GM19395 (cell line): ENCODE measurements around the gene IP6K3.

Experiments used
- ATAC-seq: cut with Tn5 transposase; IDR thresholded peaks from one replicate; pipeline ENCODE4 v1.9.1; 2021; ENCODE audit warnings: mild to moderate bottlenecking, moderate library complexity; ENCODE audit not compliant: unreplicated experiment

IP6K3 gene, protein sequence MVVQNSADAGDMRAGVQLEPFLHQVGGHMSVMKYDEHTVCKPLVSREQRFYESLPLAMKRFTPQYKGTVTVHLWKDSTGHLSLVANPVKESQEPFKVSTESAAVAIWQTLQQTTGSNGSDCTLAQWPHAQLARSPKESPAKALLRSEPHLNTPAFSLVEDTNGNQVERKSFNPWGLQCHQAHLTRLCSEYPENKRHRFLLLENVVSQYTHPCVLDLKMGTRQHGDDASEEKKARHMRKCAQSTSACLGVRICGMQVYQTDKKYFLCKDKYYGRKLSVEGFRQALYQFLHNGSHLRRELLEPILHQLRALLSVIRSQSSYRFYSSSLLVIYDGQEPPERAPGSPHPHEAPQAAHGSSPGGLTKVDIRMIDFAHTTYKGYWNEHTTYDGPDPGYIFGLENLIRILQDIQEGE

GRCh38 chr6:33746651-33747100 lies at the start of gene IP6K3:
Gene IP6K3, minus strand, starts transcription at chr6:33746905. Its CDS starts 11,429 bp downstream, at chr6:33735476.
- ATAC-seq: no peak

GRCh38 chr6:33794910-33795623 lies 48.4 kb upstream of the IP6K3 start:
- ATAC-seq: no peak

GRCh38 chr6:33792981-33793380 lies 46.3 kb upstream of the IP6K3 start:
- ATAC-seq: no peak

DNA sequence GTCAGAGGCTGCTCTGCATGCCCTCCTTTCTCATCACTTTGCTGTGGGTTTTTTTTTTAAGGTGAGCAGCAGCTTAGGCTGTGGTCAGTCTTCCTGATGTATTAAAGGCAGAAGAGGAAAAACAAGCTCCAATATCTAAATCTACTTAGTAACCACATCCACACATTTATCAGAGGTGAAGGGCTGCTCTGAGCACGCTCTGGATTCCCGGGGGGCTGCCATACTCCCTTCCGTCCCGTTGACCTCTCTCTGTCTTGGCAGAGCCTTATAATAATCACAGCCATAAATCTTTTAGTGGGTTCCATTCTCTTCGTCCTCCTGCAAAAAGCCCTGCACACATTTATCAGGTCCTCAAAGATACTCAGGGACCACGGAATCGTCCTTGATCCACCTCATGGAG lies 44.9 kb upstream of the IP6K3 start:
- no peak for ATAC-seq

GRCh38 chr6:33790910-33791309 lies 44.2 kb upstream of the IP6K3 start:
- no peak for ATAC-seq

DNA sequence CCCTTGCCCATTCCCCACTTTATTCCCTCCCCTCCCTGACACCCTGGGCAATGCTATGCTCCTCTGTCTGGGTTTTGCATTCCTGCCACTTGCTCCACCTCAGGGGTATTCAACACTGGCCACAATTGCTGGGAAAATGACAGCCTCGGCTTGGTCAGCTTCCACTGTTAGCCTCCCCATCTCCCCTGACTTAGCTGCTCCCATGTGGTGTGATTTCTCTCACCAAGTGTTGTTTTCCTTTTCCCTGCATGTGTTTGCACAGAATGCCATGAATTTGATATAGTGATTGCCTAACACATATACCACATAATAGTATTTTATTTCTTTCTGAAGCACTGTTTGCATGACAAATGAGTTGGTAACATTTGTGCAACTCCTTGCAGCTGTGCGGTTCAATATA lies 43.7 kb upstream of the IP6K3 start:
- no peak for ATAC-seq

- ATAC-seq: no peak
These were observed 42.8 kb upstream of the IP6K3 start for GRCh38 chr6:33789550-33789895.

- peak; percentile 85 for ATAC-seq
These were observed 42.2 kb upstream of the IP6K3 start, which contains the start of gene LEMD2 for GRCh38 chr6:33788694-33789549. Gene LEMD2, minus strand, starts transcription at chr6:33789130. Its CDS starts 14 bp downstream, at chr6:33789116.

DNA sequence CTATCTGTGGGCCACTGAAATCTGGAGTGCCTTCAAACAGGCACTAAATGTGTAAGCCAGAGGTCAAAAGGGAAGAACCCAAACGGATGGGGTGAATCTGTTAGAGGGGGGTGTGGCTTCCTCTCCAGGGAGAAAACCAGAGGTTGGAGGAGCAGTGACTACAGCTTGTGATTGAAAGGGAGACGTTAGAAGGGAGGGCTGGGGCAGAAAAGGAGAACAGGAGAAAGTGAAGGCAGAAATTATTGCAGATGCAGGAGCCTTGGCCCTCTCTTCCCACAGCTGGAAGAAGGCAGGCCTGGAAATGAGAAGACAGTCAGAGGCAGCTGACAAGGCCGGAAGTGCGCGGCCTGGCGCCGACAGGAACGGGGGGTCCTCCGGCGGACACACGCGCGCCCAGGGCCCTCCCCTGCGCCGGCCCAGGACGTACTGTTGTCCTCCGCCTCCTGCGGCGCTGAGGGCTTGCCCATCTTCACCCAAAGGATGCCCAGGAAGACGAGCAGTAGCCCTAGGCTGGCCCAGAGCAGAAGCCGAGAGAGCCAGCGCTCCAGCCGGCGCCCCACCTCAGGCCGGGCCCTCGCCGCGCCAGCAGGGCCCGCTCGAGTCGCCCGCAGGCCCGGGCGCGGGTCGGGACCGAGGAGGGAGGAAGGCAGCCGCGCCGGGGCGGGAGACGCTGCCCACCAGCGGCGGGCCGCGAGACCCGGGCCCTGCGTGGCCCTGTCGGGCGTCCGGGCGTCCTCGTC lies 41.4 kb upstream of the IP6K3 start:
- ATAC-seq: peak; percentile 62

GRCh38 chr6:33787346-33787953 lies 40.7 kb upstream of the IP6K3 start:
- no peak for ATAC-seq

- no peak for ATAC-seq
These were observed 40.0 kb upstream of the IP6K3 start for GRCh38 chr6:33786736-33787135.

GRCh38 chr6:33785778-33786177 lies 39.1 kb upstream of the IP6K3 start:
- no peak for ATAC-seq

GRCh38 chr6:33784787-33785186 lies 38.1 kb upstream of the IP6K3 start:
- ATAC-seq: no peak

DNA sequence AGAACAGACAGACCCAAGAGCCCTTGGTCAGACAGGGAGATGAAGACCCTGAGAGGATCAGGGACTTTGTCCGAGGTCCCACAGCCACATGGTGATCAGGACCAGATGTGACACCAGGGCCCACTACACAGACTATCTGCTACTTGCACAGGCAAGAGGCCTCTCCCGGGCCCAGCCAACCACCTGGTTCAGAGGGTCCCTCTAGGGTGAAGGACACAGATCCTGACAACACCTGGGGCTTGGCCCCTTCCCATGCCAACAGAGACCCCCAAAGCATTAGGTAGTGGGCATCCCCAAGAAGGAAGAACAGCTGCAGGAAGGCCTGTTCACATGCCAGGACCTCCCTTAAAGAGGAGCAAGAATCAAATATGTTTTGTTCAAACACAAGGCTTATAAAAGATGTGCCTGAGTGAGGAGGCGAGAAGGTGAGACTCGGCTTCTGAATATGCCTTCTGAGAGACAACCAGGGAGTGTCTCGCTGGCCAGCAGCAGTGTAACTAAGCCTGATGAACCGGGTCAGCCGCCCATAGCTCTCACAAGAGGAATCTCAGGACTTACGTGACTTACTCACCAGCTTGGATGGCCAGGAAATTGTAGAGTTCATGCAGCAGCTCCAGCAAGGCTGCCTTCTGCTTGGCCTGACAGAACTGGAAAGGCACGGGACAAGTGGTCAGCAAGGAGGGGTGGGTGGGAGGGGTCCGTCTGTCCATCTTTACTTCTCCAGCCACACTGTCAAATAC lies 37.2 kb upstream of the IP6K3 start:
- no peak for ATAC-seq

DNA sequence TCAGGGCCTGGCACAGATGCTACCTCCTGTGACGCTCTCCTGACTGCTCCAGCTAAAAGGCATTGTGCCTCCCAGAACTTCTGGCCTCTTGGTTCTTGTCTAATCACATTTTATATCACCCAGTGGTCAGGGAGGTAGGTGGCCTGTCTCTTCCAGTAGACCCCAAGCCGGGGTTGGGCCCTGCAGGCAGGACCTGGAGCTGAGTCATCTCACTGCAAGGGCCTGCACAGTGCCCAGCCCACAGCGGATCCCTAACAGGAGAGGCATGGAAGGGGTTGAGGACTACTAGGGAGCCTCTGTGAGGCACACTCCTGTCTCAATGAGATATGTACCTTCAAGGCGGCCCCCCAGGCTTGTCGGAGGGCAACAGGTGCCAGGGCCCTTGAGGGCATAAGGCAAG lies 35.9 kb upstream of the IP6K3 start:
- no peak for ATAC-seq

DNA sequence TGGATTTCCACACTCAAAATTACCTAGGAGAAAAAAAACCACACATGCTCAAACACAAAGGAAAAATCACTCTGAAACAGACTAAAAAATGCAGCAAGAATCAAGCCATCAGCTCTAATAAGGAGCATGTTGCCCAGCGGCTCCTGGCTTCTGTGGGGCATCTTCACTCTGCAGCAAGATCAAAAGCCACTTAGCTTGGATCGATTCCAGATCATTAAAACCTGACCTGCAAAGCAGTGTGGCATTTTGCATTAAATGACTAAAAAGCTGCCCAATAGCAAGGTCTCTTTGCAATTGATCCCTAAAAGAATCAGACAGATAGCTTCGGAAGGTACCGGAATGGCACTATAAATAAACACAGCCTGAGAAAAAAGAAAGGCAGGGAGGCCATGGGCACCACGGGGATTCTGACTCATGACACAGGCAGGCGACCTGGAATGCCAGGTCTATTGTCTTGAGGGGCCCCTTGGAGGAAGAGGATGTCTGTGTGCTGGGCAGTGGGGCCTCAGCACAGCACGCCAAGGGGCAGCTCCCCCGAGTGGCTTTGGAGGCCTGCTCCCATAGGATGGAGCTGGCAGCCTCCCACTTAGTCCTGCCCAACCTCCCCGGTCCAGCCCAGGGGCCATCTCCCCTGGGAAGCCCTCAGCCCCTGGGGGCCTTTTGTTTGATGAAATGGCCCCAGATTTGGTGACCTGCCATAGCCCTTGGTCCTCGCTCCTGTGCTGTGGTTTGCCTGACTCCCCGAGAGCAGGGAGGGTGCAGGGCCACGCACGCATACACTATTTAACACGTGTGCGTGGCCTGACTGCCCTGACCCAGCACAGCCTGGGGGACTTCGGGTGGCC lies 34.6 kb upstream of the IP6K3 start:
- no peak for ATAC-seq

DNA sequence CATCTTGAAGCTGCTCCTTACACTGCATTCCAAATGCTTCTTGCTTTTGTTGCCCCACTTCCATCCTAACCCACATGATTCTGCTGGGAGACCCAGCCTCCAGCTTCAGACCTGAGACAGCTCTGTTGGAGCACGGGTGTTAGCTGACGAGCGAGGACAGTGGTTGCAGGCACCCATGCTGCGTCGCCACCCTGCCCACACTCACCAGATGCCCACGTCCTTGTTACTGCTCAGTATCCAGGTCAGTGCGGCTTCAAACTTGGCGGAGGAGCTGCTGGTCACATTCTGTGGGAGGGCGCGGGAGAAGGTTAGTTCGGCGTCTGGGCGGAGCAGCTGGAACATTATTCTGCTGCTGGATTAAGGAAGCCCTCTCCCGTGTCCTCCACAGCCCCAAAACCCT lies 33.2 kb upstream of the IP6K3 start:
- ATAC-seq: no peak

DNA sequence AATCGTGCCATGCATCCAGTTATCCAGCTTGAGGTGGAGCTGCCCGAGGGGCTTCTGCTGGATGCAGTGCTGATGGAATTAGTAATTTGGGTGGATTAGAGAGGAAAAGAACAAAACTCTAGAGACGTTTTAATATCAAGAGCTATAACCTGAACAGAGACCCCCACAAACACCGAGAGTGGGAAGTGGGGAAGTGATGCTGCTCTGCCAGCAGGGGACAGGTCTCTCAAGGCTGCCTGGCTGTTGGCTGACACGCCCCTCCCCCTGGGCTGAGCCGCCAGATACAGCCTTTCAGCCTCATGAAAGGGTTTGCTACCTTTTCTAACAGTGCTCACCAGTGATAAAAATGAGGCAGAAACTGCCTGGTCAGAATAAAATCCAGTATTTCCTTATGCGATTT lies 32.6 kb upstream of the IP6K3 start:
- no peak for ATAC-seq
